MCF 10A (cell line): ENCODE data around the gene ULBP2. TPM values are rescaled to one million over a fixed set of nuclear protein-coding genes. Genes with fewer than 3 reads are reported as not detected.
"Not testable (repeated sequence)": the region's sequence is repeated elsewhere in the genome, so short reads cannot be mapped to it uniquely, and the experiment has no call there.

ENCODE experiments used
- BruUV-seq: library from RNA; stranded (reverse); fragments of 400-500 nt; replicated peaks from 2 replicates; lab custom pipeline; 2021; lab: Mats Ljungman, UMichigan
- CTCF ChIA-PET: fragments of 300-600 bp; sonication (Branson Sonifier 250); formaldehyde crosslinking; extraction: SDS; loops from one replicate; lab custom pipeline; 2021; ENCODE audit warnings: antibody characterized with exemption, inconsistent platforms; lab: Yijun Ruan, JAX
- POLR2A ChIA-PET: fragments of 300-600, 350-650 bp; sonication (Branson Sonifier 250); formaldehyde crosslinking; extraction: SDS; loops from one replicate; lab custom pipeline; 2020; ENCODE audit warnings: antibody characterized with exemption, inconsistent platforms; lab: Yijun Ruan, JAX
- DNase-seq: peaks from one replicate; pipeline ENCODE4 v3.0.0-alpha.2; 2018; ENCODE audit not compliant: unreplicated experiment
- H3K27ac Mint-ChIP-seq: one replicate; pipeline ENCODE4 v1.8.0; 2022; ENCODE audit warnings: mild to moderate bottlenecking, low read depth, mixed read lengths; ENCODE audit not compliant: unreplicated experiment
- H3K27me3 Mint-ChIP-seq: one replicate; pipeline ENCODE4 v1.8.0; 2022; ENCODE audit warnings: mixed read lengths; ENCODE audit not compliant: insufficient read depth, unreplicated experiment
- H3K36me3 Mint-ChIP-seq: one replicate; pipeline ENCODE4 v1.8.0; 2022; ENCODE audit warnings: mild to moderate bottlenecking, moderate library complexity, mixed read lengths; ENCODE audit not compliant: insufficient read depth, unreplicated experiment
- H3K4me1 Mint-ChIP-seq: one replicate; pipeline ENCODE4 v1.8.0; 2022; ENCODE audit warnings: mixed read lengths; ENCODE audit not compliant: insufficient read depth, unreplicated experiment
- H3K4me3 Mint-ChIP-seq: one replicate; pipeline ENCODE4 v1.8.0; 2022; ENCODE audit warnings: mild to moderate bottlenecking, moderate library complexity, mixed read lengths; ENCODE audit not compliant: unreplicated experiment
- H3K9me3 Mint-ChIP-seq: one replicate; pipeline ENCODE4 v1.8.0; 2022; ENCODE audit warnings: mixed read lengths; ENCODE audit not compliant: unreplicated experiment
- CTCF ChIP-seq: fragments of 200-600 bp; IDR thresholded peaks from one replicate; pipeline ENCODE4 v1.8.0; 2022; ENCODE audit warnings: antibody characterized with exemption, mild to moderate bottlenecking; ENCODE audit not compliant: unreplicated experiment
- intact Hi-C: fragments of 100-400 bp; cut with micrococcal nuclease; formaldehyde crosslinking; loops from 2 replicates; pipeline ENCODE4 v1.14.1; 2022
- total RNA-seq: library from RNA; stranded (reverse); gene quantifications from 2 replicates; pipeline ENCODE4 v1.2.3, GENCODE V29; 2022

ULBP2 gene
- total RNA-seq, 1 experiment from 2014 or later: 3.1 TPM

DNA sequence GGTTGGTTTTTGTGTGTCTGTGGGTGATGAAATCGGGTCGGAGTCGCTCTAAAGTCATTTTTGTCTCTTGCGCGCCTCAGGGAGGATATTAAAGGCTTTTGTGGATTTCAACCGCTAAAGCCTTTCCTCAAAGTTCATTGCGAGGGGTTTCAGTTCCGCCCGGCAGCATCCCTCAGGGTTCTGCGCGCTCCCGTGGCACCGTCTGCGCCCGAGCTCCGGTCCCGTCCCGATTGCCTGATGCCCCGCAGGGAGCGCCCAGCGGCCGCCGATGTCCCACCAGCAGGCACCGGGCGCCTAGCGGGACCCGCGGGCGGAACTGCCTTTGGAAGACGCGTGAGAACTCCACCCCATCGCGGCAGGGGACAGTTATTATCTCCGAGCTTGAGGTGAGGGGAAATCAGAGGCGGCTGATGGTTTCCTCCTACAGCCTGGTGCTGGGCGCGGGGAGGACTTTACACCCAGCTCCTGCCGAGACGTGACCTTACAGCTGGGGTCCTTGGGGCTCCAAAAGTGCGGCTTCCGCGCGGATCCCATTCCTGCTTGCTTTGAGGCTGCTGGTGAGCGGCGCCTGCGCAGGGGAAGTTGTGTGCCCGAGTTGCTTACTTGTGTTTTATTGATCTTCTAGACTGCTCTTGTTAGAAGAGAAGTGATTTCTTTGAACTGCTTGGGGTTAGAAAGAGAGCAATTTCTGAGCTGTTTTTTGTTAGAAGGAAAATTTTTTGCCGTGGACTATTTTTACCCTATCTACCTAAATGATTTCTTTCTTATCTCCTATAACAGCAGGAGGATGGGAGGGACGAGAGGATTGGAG lies 49.1 kb downstream of the ULBP2 start:
- intact Hi-C loops: no loop called here
- Mint-ChIP-seq H3K27ac (no peak overlapping the region), H3K9me3 (peaks cover 10% of the 10 kb centered on the region), H3K4me1 (no peaks in the 10 kb centered on the region), H3K27me3 (peaks cover 87% of the 10 kb centered on the region), H3K4me3 (no peak overlapping the region), H3K36me3 (no peaks in the 10 kb centered on the region)
- BruUV-seq: no TSS peak
- no peak for TF ChIP-seq CTCF
- ChIA-PET POLR2A (no interaction called here), CTCF (interaction anchor here (0.6 kb wide), 1 partner anchor 80 kb away, joined by 3 read pairs; no protein-coding TSS in a partner anchor)
- DNase-seq: no peak

GRCh38 chr6:149991472-149991795 lies 49.6 kb downstream of the ULBP2 start:
- H3K9me3 Mint-ChIP-seq: peaks cover 10% of the 10 kb centered on the region
- H3K27me3 Mint-ChIP-seq: peaks cover 81% of the 10 kb centered on the region
- H3K36me3 Mint-ChIP-seq, H3K4me3 Mint-ChIP-seq, DNase-seq, BruUV-seq, intact Hi-C loops, H3K4me1 Mint-ChIP-seq, H3K27ac Mint-ChIP-seq: not testable (repeated sequence)
- ChIA-PET POLR2A (interaction anchor here (0.7 kb wide), 1 partner anchor 8 kb away, joined by 3 read pairs; no protein-coding TSS in a partner anchor), CTCF (interaction anchor here (0.6 kb wide), 1 partner anchor 79 kb away, joined by 3 read pairs; no protein-coding TSS in a partner anchor)

- POLR2A ChIA-PET: interaction anchor here (0.7 kb wide), 1 partner anchor 8 kb away, joined by 3 read pairs; no protein-coding TSS in a partner anchor
- no peak for TF ChIP-seq CTCF
- Mint-ChIP-seq H3K9me3 (peaks cover 10% of the 10 kb centered on the region), H3K27ac (no peak overlapping the region), H3K27me3 (peaks cover 77% of the 10 kb centered on the region), H3K4me3 (no peak overlapping the region), H3K4me1 (no peaks in the 10 kb centered on the region), H3K36me3 (no peaks in the 10 kb centered on the region)
- intact Hi-C loops: no loop called here
- DNase-seq: no peak
- BruUV-seq: no TSS peak
- CTCF ChIA-PET: no interaction called here
These were observed 50.0 kb downstream of the ULBP2 start for GRCh38 chr6:149991838-149992237.

DNA sequence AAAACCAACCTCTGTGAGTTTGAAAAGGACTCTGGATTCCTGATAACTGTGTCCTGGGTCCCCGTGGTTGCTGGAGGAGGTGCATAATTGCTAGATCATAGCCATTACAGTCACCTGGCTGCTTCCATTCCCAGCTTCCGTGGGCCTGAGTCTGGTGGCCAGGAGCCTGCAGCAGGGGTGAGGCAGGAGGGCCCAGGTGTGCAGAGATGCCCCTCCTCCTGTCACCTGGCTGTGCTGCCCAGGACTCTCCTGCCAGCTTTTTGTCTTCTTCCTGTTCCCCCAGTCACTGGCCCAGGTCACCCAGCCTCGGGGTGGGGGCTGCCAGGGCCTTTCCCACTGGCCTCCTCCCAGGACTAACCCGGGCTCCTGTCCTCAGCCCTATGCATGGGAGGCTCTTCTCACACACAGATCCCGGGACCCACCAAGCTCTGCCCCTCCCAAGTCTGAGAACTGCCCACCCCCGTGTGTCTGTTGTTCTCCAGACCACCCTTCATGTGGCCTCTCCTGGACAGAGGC lies 53.5 kb downstream of the ULBP2 start:
- POLR2A ChIA-PET: no interaction called here

More for the DNA sequence above, 53.5 kb downstream of the ULBP2 start:
- Mint-ChIP-seq H3K4me3 (no peak overlapping the region), H3K36me3 (no peaks in the 10 kb centered on the region), H3K27me3 (peaks cover 43% of the 10 kb centered on the region), H3K27ac (no peak overlapping the region), H3K4me1 (no peaks in the 10 kb centered on the region), H3K9me3 (no peaks in the 10 kb centered on the region)
- no TSS peak for BruUV-seq
- DNase-seq: no peak
- intact Hi-C loops: no loop called here
- no peak for TF ChIP-seq CTCF
- CTCF ChIA-PET: interaction anchor here (1.1 kb wide), 1 partner anchor 16 kb away, joined by 3 read pairs; no protein-coding TSS in a partner anchor
